HepG2 (cell line): ENCODE data around the gene GRM7. TPM values are rescaled to one million over a fixed set of nuclear protein-coding genes. Genes with fewer than 3 reads are reported as not detected.

Experiments
- ATAC-seq: fragments of 200-7000 bp; cut with Tn5 transposase; 3 replicates; pipeline ENCODE4 v1.9.1; 2020; ENCODE audit warnings: mild to moderate bottlenecking, moderate library complexity
- BruUV-seq: library from RNA; stranded (reverse); fragments of 400-500 nt; replicated peaks from 2 replicates; lab custom pipeline; 2021; lab: Mats Ljungman, UMichigan
- CTCF ChIA-PET: fragments of 300-600 bp; formaldehyde crosslinking; extraction: SDS; loops from one replicate; lab custom pipeline; 2021; ENCODE audit warnings: low total read pairs, inconsistent platforms, low intra/inter-chr PET ratio; lab: Yijun Ruan, JAX
- POLR2A ChIA-PET: fragments of 350-600 bp; sonication (Branson Sonifier 250); formaldehyde crosslinking; loops from one replicate; lab custom pipeline; 2020; ENCODE audit warnings: antibody characterized with exemption, inconsistent platforms; lab: Yijun Ruan, JAX
- DNase-seq: peaks from one replicate; pipeline ENCODE4 v3.0.0-alpha.2; 2015; ENCODE audit warnings: low spot score
- FAIRE-seq: peaks from 3 replicates; lab custom pipeline; 2011; peaks lifted over from hg19 to GRCh38; lab: Jason Lieb, UNC
- H2AFZ ChIP-seq: one replicate; pipeline ENCODE4 v1.6.1; 2011; ENCODE audit warnings: low read length, inconsistent platforms
- H3K27ac ChIP-seq: fragments of 300-600 bp; 3 replicates; pipeline ENCODE4 v1.8.0; 2011; ENCODE audit warnings: mixed run types, mild to moderate bottlenecking, mixed read lengths, low read length, inconsistent platforms; ENCODE audit not compliant: insufficient read depth; ENCODE audit errors: extremely low read length
- H3K27me3 ChIP-seq, 2 experiments: fragments of 200-600 bp in 1 of 2; 2 replicates in 1 of 2; 3 replicates in 1 of 2; pipeline versions ENCODE4 v1.6.0 to v1.8.0; 2011; ENCODE audit warnings: low read length in 2 of 2, mild to moderate bottlenecking in 2 of 2, moderate library complexity in 2 of 2, inconsistent platforms in 1 of 2; ENCODE audit not compliant: insufficient read depth in 2 of 2, control insufficient read depth in 1 of 2
- H3K36me3 ChIP-seq, 2 experiments: fragments of 200-600 bp in 1 of 2; replicated peaks in 1 of 2; 2 replicates in 1 of 2; 3 replicates in 1 of 2; pipeline versions ENCODE4 v1.5.1 to v1.8.0; 2011; ENCODE audit warnings: low read length in 2 of 2, inconsistent platforms in 1 of 2; ENCODE audit not compliant: insufficient read depth in 2 of 2, control insufficient read depth in 1 of 2
- H3K4me1 ChIP-seq: 2 replicates; pipeline ENCODE4 v1.5.1; 2012; ENCODE audit warnings: low read length, inconsistent platforms; ENCODE audit not compliant: insufficient read depth
- H3K4me2 ChIP-seq: 2 replicates; pipeline ENCODE4 v1.6.0; 2011; ENCODE audit warnings: low read depth, low read length, inconsistent platforms
- H3K4me3 ChIP-seq, 3 experiments: fragments of 200-600 bp in 1 of 3; sonication (generic), shearing (Covaris generic) in 1 of 3; replicated peaks in 1 of 3; 2 replicates each; pipeline ENCODE4 v1.5.1; 2011 to 2016; ENCODE audit warnings: low read length in 3 of 3, inconsistent platforms in 2 of 3, low read depth in 2 of 3, mild to moderate bottlenecking in 2 of 3, control low read depth in 1 of 3, mixed read lengths in 1 of 3; ENCODE audit not compliant: insufficient read depth in 1 of 3
- H3K79me2 ChIP-seq: one replicate; pipeline ENCODE4 v1.6.1; 2011; ENCODE audit warnings: low read length, inconsistent platforms; ENCODE audit not compliant: insufficient read depth
- H3K9ac ChIP-seq: 2 replicates; pipeline ENCODE4 v1.6.0; 2011; ENCODE audit warnings: mild to moderate bottlenecking, low read depth, low read length, inconsistent platforms; ENCODE audit not compliant: insufficient read depth
- H3K9me3 ChIP-seq: 2 replicates; pipeline ENCODE4 v1.5.1; 2012; ENCODE audit warnings: mild to moderate bottlenecking, low read length
- H4K20me1 ChIP-seq: 2 replicates; pipeline ENCODE4 v1.6.0; 2011; ENCODE audit warnings: inconsistent platforms, mild to moderate bottlenecking, low read length, moderate library complexity; ENCODE audit not compliant: insufficient read depth
- AGO1 ChIP-seq: fragments of 200-400 bp; formaldehyde crosslinking; IDR thresholded peaks from 2 replicates; pipeline ENCODE4 v1.6.1; 2017; ENCODE audit warnings: mild to moderate bottlenecking, low read depth, low read length, moderate library complexity; ENCODE audit not compliant: poor library complexity, severe bottlenecking
- FOXP1 ChIP-seq, 2 experiments: fragments of 450-650 bp in 1 of 2; IDR thresholded peaks; 2 replicates each; pipeline ENCODE4 v1.6.1; 2017 to 2018; ENCODE audit warnings: antibody characterized with exemption in 1 of 2
- NCOR1 ChIP-seq: fragments of 200-600 bp; sonication (generic); IDR thresholded peaks from 2 replicates; pipeline ENCODE4 v1.7.0; 2017; ENCODE audit warnings: antibody characterized with exemption, low read length, borderline replicate concordance
- PHF20 ChIP-seq: sonication (generic); formaldehyde crosslinking; IDR thresholded peaks from 2 replicates; pipeline ENCODE4 v1.5.0; 2020; ENCODE audit warnings: mild to moderate bottlenecking, missing genetic modification reagents
- RXRB ChIP-seq: IDR thresholded peaks from 2 replicates; pipeline ENCODE4 v1.6.1; 2016; ENCODE audit warnings: borderline replicate concordance, missing genetic modification reagents, missing compliant biosample characterization
- SATB2 ChIP-seq: sonication (generic); formaldehyde crosslinking; IDR thresholded peaks from 2 replicates; pipeline ENCODE4 v1.5.0; 2020; ENCODE audit warnings: missing genetic modification reagents
- ZNF550 ChIP-seq: sonication (generic); formaldehyde crosslinking; IDR thresholded peaks from 2 replicates; pipeline ENCODE4 v1.4.0; 2020; ENCODE audit warnings: mild to moderate bottlenecking, missing genetic modification reagents, borderline replicate concordance
- WGBS: methylation state at CpG from one replicate; pipeline ENCODE4 v1.1.6; 2017; ENCODE audit warnings: low lambda C conversion rate; 5-methylcytosine and 5-hydroxymethylcytosine counted together
- in situ Hi-C: cut with HindIII; loops from 2 replicates; pipeline ENCODE4 v1.10.0; 2017; ENCODE audit warnings: low pct_unique_long_range_greater_than_20kb; ENCODE audit not compliant: extremely low pct_ligation_motif_present
- intact Hi-C: fragments of 100-400 bp; cut with micrococcal nuclease; formaldehyde crosslinking; loops from one replicate; pipeline ENCODE4 v1.10.0; 2022; ENCODE audit not compliant: unreplicated experiment
- polyA plus RNA-seq, 8 experiments: library from polyadenylated mRNA; depleted of rRNA in 3 of 8; stranded (reverse) in 7 of 8; unstranded in 1 of 8; fragments of >200 nt; fragmentation: Illumina TruSeq in 4 of 8; extraction: Trizol in 4 of 8; gene quantifications; 2 replicates each; pipeline versions ENCODE4 v1.2.1 to v1.2.3, GENCODE V29; 2011 to 2016; ENCODE audit warnings: low read depth in 4 of 8, missing spikeins in 1 of 8, mixed read lengths in 1 of 8; ENCODE audit not compliant: insufficient read depth in 1 of 8
- total RNA-seq, 5 experiments: library from RNA; depleted of rRNA; stranded (reverse); fragments of >200 nt; fragmentation: Illumina TruSeq; extraction: Trizol; gene quantifications; 2 replicates each; pipeline ENCODE4 v1.2.3, GENCODE V29; 2016; ENCODE audit warnings: low read depth in 1 of 5
- TF ChIP-seq, protein P1 (sequence below): sonication (generic); formaldehyde crosslinking; IDR thresholded peaks from 2 replicates; pipeline ENCODE4 v1.5.1; 2020; ENCODE audit warnings: mild to moderate bottlenecking, missing genetic modification reagents, moderate library complexity
- TF ChIP-seq, protein P2 (sequence below): sonication (generic); formaldehyde crosslinking; IDR thresholded peaks from 2 replicates; pipeline ENCODE4 v1.5.0; 2020; ENCODE audit warnings: mild to moderate bottlenecking, missing genetic modification reagents
- TF ChIP-seq, protein P3 (sequence below): sonication (generic); formaldehyde crosslinking; IDR thresholded peaks from 2 replicates; pipeline ENCODE4 v1.4.0; 2020; ENCODE audit warnings: missing genetic modification reagents, mild to moderate bottlenecking, borderline replicate concordance
- TF ChIP-seq, protein P4 (sequence below): sonication (generic); formaldehyde crosslinking; IDR thresholded peaks from 2 replicates; pipeline ENCODE4 v1.4.0; 2020; ENCODE audit warnings: missing genetic modification reagents, mild to moderate bottlenecking, borderline replicate concordance

Gene GRM7
- total and polyA plus RNA-seq, 2 of the 13 experiments (the other 11 are each of a cell fraction or from before 2014, with no cell fraction given) = not detected

DNA sequence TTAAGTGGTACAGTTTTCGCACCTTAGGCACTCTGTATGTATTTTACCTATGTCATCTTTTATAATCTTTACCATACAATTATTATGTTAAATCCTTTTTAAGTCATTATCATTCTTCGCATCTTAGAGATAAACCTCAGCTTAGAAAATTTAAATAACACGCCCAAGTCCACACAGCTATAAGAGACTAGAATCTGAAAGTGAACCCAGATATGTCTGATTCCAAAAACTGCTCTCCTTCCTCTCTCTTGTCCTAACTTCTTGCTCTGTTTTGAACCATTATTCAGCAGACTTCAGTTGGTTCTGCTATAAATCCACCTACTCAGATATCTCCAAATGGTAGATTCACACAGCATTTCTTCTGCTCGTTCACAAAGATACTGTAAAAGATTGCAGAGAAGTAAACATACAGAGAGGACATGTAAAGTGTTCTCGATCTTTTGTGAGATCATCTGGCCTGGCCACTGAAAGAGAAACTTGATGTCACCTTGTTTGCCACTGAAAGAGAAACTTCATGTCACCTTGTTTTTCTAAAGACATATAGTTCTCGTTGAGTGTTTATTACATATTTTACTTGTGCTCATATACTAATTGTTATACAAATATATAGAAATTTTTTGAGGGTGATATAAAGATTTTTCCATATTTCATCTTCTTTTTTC lies 533.2 kb downstream of the GRM7 start:
- Histone ChIP-seq H2AFZ (no peak overlapping the region), H3K27ac (no peak overlapping the region), H3K4me3 (no peak overlapping the region), H3K9me3 (peaks cover 48% of the 10 kb centered on the region), H3K27me3 (no peaks in the 10 kb centered on the region), H3K9ac (no peak overlapping the region), H3K4me2 (no peak overlapping the region), H3K36me3 (no peaks in the 10 kb centered on the region), H4K20me1 (no peaks in the 10 kb centered on the region), H3K4me1 (no peaks in the 10 kb centered on the region), H3K79me2 (no peaks in the 10 kb centered on the region)
- intact Hi-C loops = no loop called here
- WGBS = 4% methylated on average over 6 of the region's 6 CpGs
- FAIRE-seq = no peak
- BruUV-seq = no TSS peak
- ChIA-PET CTCF (no interaction called here), POLR2A (no interaction called here)
- ATAC-seq = no peak
- in situ Hi-C loops = no loop called here
- no peak for DNase-seq
- TF ChIP-seq, protein P1, sequence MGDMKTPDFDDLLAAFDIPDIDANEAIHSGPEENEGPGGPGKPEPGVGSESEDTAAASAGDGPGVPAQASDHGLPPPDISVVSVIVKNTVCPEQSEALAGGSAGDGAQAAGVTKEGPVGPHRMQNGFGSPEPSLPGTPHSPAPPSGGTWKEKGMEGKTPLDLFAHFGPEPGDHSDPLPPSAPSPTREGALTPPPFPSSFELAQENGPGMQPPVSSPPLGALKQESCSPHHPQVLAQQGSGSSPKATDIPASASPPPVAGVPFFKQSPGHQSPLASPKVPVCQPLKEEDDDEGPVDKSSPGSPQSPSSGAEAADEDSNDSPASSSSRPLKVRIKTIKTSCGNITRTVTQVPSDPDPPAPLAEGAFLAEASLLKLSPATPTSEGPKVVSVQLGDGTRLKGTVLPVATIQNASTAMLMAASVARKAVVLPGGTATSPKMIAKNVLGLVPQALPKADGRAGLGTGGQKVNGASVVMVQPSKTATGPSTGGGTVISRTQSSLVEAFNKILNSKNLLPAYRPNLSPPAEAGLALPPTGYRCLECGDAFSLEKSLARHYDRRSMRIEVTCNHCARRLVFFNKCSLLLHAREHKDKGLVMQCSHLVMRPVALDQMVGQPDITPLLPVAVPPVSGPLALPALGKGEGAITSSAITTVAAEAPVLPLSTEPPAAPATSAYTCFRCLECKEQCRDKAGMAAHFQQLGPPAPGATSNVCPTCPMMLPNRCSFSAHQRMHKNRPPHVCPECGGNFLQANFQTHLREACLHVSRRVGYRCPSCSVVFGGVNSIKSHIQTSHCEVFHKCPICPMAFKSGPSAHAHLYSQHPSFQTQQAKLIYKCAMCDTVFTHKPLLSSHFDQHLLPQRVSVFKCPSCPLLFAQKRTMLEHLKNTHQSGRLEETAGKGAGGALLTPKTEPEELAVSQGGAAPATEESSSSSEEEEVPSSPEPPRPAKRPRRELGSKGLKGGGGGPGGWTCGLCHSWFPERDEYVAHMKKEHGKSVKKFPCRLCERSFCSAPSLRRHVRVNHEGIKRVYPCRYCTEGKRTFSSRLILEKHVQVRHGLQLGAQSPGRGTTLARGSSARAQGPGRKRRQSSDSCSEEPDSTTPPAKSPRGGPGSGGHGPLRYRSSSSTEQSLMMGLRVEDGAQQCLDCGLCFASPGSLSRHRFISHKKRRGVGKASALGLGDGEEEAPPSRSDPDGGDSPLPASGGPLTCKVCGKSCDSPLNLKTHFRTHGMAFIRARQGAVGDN (CRISPR knock-in tag) = no peak
- TF ChIP-seq PHF20 (no peak), AGO1 (no peak), SATB2 (no peak), RXRB (CRISPR knock-in tag) (no peak), FOXP1 (IDR thresholded peaks at IDR 0.05) (no peak), FOXP1 (CRISPR knock-in tag; IDR thresholded peaks at IDR 0.05) (no peak), ZNF550 (CRISPR knock-in tag) (no peak), NCOR1 (no peak)
- TF ChIP-seq, protein P2, sequence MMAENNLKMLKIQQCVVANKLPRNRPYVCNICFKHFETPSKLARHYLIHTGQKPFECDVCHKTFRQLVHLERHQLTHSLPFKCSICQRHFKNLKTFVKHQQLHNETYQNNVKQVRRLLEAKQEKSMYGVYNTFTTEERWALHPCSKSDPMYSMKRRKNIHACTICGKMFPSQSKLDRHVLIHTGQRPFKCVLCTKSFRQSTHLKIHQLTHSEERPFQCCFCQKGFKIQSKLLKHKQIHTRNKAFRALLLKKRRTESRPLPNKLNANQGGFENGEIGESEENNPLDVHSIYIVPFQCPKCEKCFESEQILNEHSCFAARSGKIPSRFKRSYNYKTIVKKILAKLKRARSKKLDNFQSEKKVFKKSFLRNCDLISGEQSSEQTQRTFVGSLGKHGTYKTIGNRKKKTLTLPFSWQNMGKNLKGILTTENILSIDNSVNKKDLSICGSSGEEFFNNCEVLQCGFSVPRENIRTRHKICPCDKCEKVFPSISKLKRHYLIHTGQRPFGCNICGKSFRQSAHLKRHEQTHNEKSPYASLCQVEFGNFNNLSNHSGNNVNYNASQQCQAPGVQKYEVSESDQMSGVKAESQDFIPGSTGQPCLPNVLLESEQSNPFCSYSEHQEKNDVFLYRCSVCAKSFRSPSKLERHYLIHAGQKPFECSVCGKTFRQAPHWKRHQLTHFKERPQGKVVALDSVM (CRISPR knock-in tag) = no peak
- TF ChIP-seq, protein P3, sequence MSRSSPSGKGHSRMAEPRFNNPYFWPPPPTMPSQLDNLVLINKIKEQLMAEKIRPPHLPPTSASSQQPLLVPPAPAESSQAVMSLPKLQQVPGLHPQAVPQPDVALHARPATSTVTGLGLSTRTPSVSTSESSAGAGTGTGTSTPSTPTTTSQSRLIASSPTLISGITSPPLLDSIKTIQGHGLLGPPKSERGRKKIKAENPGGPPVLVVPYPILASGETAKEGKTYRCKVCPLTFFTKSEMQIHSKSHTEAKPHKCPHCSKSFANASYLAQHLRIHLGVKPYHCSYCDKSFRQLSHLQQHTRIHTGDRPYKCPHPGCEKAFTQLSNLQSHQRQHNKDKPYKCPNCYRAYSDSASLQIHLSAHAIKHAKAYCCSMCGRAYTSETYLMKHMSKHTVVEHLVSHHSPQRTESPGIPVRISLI = no peak
- TF ChIP-seq, protein P4, sequence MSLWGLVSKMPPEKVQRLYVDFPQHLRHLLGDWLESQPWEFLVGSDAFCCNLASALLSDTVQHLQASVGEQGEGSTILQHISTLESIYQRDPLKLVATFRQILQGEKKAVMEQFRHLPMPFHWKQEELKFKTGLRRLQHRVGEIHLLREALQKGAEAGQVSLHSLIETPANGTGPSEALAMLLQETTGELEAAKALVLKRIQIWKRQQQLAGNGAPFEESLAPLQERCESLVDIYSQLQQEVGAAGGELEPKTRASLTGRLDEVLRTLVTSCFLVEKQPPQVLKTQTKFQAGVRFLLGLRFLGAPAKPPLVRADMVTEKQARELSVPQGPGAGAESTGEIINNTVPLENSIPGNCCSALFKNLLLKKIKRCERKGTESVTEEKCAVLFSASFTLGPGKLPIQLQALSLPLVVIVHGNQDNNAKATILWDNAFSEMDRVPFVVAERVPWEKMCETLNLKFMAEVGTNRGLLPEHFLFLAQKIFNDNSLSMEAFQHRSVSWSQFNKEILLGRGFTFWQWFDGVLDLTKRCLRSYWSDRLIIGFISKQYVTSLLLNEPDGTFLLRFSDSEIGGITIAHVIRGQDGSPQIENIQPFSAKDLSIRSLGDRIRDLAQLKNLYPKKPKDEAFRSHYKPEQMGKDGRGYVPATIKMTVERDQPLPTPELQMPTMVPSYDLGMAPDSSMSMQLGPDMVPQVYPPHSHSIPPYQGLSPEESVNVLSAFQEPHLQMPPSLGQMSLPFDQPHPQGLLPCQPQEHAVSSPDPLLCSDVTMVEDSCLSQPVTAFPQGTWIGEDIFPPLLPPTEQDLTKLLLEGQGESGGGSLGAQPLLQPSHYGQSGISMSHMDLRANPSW (CRISPR knock-in tag) = no peak
